Spleen (tissue), 7 donors: ENCODE data around the gene GALT.

Source experiments
- CTCF ChIP-seq, 11 experiments: fragments of 200-600 bp in 7 of 11; fragments of 450-650 bp in 4 of 11; sonication (generic) in 4 of 11; IDR thresholded peaks in 8 of 11; conservative IDR thresholded peaks in 3 of 11; 1 replicate in 7 of 11; 2 replicates in 4 of 11; pipeline versions ENCODE4 v1.4.0 to v1.8.0; 2016 to 2021; ENCODE audit warnings: antibody characterized with exemption in 11 of 11, inconsistent platforms in 4 of 11, mild to moderate bottlenecking in 1 of 11
- POLR2A ChIP-seq, 3 donors: fragments of 450-650 bp; IDR thresholded peaks; one replicate each; pipeline ENCODE4 v1.5.1; 2017; ENCODE audit warnings: antibody characterized with exemption in 3 of 3, mild to moderate bottlenecking in 1 of 3
- POLR2AphosphoS5 ChIP-seq, 3 donors: sonication (generic); formaldehyde crosslinking; IDR thresholded peaks; one replicate each; pipeline ENCODE4 v1.5.1; 2017; ENCODE audit warnings: antibody characterized with exemption in 3 of 3
- donor health status: DM: no; HTN: no; CAD: no; lungs with moderate emphysema.
- donor health status: DM: no; HTN: no; CAD: no.
- donor health status: DM: no; HTN: no; CAD: no.

- TF ChIP-seq CTCF (IDR thresholded peaks at IDR 0.05 in 8 of 11, conservative IDR thresholded peaks at IDR 0.05 in 3 of 11) (no peak), POLR2A (IDR thresholded peaks at IDR 0.05) (no peak), POLR2AphosphoS5 (IDR thresholded peaks at IDR 0.05) (no peak)
Observed at GRCh38 chr9:34633166-34633565, 13.3 kb upstream of the GALT start.
